LNCaP clone FGC (cell line): Measurements from ENCODE around the gene DLEC1.

Source experiments
- DNase-seq: peaks from one replicate; pipeline ENCODE4 v3.0.0-alpha.2; 2011; ENCODE audit warnings: low read depth
- H3K4me3 ChIP-seq: 2 replicates; pipeline ENCODE4 v1.5.1; 2011; ENCODE audit warnings: mild to moderate bottlenecking, low read depth, low read length, control low read depth
- TF ChIP-seq, protein P1 (sequence below): IDR thresholded peaks from 2 replicates; pipeline ENCODE4 v1.5.1; 2012; ENCODE audit warnings: mild to moderate bottlenecking; ENCODE audit not compliant: control insufficient read depth, insufficient read depth; ENCODE audit errors: extremely low read depth

DLEC1 gene

GRCh38 chr3:38019658-38020341 lies 19.2 kb upstream of the DLEC1 start:
- H3K4me3 ChIP-seq = no peak overlapping the region
- TF ChIP-seq, protein P1, sequence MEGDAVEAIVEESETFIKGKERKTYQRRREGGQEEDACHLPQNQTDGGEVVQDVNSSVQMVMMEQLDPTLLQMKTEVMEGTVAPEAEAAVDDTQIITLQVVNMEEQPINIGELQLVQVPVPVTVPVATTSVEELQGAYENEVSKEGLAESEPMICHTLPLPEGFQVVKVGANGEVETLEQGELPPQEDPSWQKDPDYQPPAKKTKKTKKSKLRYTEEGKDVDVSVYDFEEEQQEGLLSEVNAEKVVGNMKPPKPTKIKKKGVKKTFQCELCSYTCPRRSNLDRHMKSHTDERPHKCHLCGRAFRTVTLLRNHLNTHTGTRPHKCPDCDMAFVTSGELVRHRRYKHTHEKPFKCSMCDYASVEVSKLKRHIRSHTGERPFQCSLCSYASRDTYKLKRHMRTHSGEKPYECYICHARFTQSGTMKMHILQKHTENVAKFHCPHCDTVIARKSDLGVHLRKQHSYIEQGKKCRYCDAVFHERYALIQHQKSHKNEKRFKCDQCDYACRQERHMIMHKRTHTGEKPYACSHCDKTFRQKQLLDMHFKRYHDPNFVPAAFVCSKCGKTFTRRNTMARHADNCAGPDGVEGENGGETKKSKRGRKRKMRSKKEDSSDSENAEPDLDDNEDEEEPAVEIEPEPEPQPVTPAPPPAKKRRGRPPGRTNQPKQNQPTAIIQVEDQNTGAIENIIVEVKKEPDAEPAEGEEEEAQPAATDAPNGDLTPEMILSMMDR = no peak
- no peak for DNase-seq

DNA sequence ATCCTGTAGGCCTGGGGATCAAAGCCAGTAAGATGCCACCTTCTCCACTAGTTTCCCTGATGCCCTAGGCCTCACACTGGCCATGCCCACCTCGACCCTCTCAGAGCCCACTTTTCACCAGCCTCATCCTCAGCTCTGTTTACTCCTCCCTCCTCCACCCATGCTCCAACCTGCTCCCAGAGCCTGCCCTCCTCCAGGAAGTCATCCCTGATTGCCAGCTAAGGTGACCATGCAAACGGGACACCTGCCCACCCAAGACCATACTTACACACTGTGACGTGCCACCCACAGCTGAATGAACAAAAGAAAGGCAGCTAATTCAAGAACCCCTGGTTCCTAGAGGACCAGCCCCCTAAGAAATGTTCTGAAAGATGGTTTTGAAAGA lies 18.7 kb upstream of the DLEC1 start:
- TF ChIP-seq, protein P1 = no peak
- no peak for DNase-seq
- H3K4me3 ChIP-seq = no peak overlapping the region

DNA sequence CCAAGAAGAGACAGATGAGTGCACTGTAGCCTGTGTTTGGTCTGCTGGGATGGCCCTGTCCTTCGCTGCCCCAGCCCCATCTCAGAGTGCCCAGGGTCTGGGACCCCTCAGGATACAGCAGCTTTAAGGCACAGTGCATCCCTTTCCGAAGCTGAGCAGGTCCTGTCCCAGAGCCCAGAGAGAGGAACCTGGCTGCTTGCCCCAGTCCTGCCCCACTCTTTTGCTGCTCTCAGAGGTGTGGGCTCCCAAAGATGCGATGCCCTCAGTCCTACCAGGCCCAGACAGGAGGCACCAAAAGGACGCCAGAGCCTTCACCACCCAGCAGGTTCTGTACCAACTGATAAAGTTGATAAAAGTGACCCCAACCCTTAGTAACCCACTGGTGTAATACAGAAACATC lies 17.8 kb upstream of the DLEC1 start:
- TF ChIP-seq, protein P1 = no peak
- no peak overlapping the region for H3K4me3 ChIP-seq
- DNase-seq = no peak

DNA sequence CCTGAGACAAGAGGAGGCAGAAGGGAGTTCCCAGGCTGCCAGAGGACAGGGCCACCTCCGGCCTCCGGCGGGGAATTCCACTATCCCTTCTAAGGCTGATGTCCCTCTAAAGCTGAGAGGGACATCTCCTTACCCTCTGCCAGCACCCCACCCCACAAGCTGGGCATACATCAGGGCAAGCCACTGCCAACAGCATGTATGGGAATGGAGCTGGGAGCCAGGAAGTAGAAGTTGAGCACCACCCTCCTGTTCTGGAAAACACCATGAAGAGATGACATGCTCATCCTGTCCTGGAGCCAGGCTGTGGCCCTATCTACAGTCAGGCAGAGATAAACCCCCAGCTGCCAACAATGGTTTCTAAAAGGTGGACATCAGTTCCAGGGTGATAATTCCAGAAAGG lies 16.7 kb upstream of the DLEC1 start:
- TF ChIP-seq, protein P1 = no peak
- no peak for DNase-seq
- H3K4me3 ChIP-seq = no peak overlapping the region

DNA sequence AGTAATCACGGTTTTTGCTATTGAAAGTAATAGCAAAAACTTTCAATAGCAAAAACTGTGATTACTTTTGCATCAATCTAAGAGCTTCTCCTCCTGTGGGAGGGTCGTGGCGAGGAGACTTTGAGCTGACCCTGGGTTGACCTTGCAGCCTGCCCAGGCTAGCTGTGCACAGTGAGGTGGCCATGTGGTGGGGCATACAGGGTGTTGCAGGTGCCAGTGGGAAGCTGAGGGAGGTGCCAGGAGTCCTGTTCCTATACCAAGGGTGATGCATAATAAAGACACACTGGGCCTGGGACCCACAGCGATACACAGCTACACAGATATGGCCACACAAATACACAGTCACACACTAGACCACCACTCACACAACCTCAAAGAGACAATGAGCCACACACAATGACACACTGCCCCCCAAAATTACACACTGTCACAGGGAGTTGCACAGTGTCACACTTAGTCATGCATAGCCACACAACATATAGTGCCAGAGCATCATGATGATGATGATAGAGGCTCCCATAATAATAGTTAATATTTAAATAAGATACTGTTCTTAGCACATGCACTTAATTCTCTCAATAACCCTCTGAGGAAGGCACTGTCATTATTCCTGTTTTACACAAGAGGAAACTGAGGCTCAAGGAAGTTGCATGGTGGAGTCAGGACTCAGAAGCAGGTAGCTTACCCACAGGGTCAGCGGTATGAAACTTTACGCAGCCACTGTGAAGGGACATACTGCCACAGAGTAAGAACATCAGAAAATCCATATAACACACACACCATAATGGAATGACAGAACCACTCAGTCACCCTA lies 15.9 kb upstream of the DLEC1 start:
- TF ChIP-seq, protein P1 = no peak
- DNase-seq = no peak
- no peak overlapping the region for H3K4me3 ChIP-seq

DNA sequence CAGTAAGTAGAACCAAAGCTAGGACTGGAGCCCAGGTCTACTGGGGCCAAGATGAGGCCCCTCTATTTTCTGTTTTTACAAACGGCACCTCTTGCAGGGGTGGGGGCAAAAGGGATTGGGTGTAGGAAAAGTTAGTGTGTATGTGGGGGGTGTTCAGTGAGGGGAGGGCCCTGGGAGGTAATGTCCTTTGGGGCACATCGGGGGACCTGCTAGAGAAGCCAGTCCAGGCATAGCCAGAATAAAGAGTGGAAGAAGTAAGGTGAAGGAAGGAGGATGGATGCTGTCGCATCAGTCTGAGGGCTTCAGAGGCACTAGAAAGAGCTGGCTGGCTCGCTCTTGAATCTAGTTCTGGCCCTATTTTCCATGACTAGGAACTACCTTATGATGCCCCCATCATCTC lies 12.2 kb upstream of the DLEC1 start:
- no peak for DNase-seq
- TF ChIP-seq, protein P1 = no peak
- no peak overlapping the region for H3K4me3 ChIP-seq
